ENCODE results near the gene CCL17.
A peak's percentile ranks its signal among the peaks of the same experiment; 100 is the strongest.

The CCL17 gene

GRCh38 chr16:57452021-57452420 is 47.5 kb downstream of the CCL17 start:
- H3K27ac Mint-ChIP-seq: no peak overlapping the region
- H3K9me3 Mint-ChIP-seq: no peaks in the 10 kb centered on the region
- H3K27me3 Mint-ChIP-seq (ENCODE audit: low read depth): no peaks in the 10 kb centered on the region
- peaks cover 28% of the 10 kb centered on the region for H3K36me3 Mint-ChIP-seq (ENCODE audit: low read depth)
- no peak overlapping the region for H3K4me3 Mint-ChIP-seq
- H3K4me1 Mint-ChIP-seq (ENCODE audit: low read depth): peaks cover 11% of the 10 kb centered on the region

- Mint-ChIP-seq H3K4me1 (ENCODE audit: low read depth) (peaks cover 20% of the 10 kb centered on the region), H3K27me3 (ENCODE audit: low read depth) (no peaks in the 10 kb centered on the region), H3K36me3 (ENCODE audit: low read depth) (peaks cover 19% of the 10 kb centered on the region)
Measured at GRCh38 chr16:57462209-57462977, 57.8 kb downstream of the CCL17 start, which contains the start of gene POLR2C. TSS of gene POLR2C (plus strand) at chr16:57462679. CDS start at chr16:57462725, 46 bp downstream.

GRCh38 chr16:57462978-57463362 is 58.4 kb downstream of the CCL17 start:
- H3K4me3 Mint-ChIP-seq: peak overlapping the region; percentile 100
- H3K4me1 Mint-ChIP-seq (ENCODE audit: low read depth): peaks cover 20% of the 10 kb centered on the region
- H3K9me3 Mint-ChIP-seq: no peaks in the 10 kb centered on the region
- peaks cover 24% of the 10 kb centered on the region for H3K36me3 Mint-ChIP-seq (ENCODE audit: low read depth)
- H3K27me3 Mint-ChIP-seq (ENCODE audit: low read depth): no peaks in the 10 kb centered on the region
- peak overlapping the region; percentile 73 for H3K27ac Mint-ChIP-seq

More at GRCh38 chr16:57462209-57462977, 57.8 kb downstream of the CCL17 start, which contains the start of gene POLR2C:
- peak within 1 kb of the TSS; percentile 99 for H3K27ac Mint-ChIP-seq
- no peaks in the 10 kb centered on the region for H3K9me3 Mint-ChIP-seq
- peak within 1 kb of the TSS; percentile 100 for H3K4me3 Mint-ChIP-seq

- Mint-ChIP-seq H3K4me1 (ENCODE audit: low read depth) (peaks cover 20% of the 10 kb centered on the region), H3K4me3 (no peak overlapping the region), H3K9me3 (no peaks in the 10 kb centered on the region), H3K27me3 (ENCODE audit: low read depth) (no peaks in the 10 kb centered on the region), H3K36me3 (ENCODE audit: low read depth) (peaks cover 32% of the 10 kb centered on the region), H3K27ac (peak overlapping the region; percentile 17)
Measured at GRCh38 chr16:57464523-57464922, 60.0 kb downstream of the CCL17 start.

All from T-helper 1 cell treated with Interleukin-12 subunit alpha and Interleukin-12 subunit beta and Interleukin-4 antibody, amounts not matched to agents 30 μg/mL and 1 μg/mL, for 36 hours (primary cell).